Regular cardiac myocyte (primary cell): ENCODE data around the gene CNOT9. TPM values are rescaled to one million over a fixed set of nuclear protein-coding genes. Genes with fewer than 3 reads are reported as not detected.

Experiments used
- total RNA-seq: library from RNA; depleted of rRNA; stranded (reverse); fragments of >200 nt; gene quantifications from 2 replicates; pipeline ENCODE4 v1.2.3, GENCODE V29; 2014

The CNOT9 gene, protein sequence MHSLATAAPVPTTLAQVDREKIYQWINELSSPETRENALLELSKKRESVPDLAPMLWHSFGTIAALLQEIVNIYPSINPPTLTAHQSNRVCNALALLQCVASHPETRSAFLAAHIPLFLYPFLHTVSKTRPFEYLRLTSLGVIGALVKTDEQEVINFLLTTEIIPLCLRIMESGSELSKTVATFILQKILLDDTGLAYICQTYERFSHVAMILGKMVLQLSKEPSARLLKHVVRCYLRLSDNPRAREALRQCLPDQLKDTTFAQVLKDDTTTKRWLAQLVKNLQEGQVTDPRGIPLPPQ
- total RNA-seq, result 35.8 and 68.2 TPM in 2 replicates

DNA sequence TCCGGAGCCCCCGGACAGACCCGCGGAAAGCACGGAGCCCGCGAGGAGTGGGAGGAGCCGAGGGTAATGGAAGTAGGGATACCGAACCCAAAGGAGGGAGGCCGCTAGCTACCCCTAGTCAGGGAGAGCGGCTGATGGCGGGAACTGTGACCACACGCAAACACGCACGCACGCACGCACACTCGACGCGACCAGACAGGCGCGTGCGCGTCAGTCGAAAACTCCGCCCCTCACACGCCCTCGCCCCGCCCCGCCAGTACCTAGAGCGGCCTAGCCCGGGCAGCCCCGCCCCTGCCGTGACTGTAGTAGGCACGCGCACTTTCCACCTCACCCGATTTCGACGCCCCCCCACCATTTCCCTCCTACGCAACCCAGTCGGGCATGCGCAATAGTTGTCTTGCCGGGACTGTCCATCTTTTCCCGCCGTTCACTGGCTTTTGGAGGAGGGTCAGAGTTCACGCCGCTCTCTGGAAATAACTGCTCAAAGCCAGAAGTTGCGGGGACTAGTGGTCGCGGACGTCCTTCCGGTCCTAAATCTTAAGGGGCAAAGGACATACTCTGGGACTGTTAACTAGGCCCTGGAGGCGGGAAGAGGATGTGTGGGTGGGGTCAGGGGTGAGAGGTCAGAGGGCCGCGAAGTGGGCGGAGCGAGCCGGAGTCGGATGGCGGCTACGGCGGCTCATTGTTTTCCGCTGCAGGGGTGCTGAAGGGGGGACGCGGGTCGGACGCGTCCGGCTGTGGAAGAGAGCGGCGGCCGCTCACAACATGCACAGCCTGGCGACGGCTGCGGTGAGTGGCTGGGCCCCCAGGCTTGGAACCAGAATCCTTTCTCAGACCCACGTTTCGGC is at the start of gene CNOT9, which contains the start of gene USP37:
Gene CNOT9 (plus strand): TSS at position 650 of the 848 bp plus-strand sequence. CDS start 116 bp downstream, at position 766.
Gene USP37 (minus strand): TSS at position 162 of the 848 bp plus-strand sequence. CDS start 9,698 bp downstream, outside the sequence.

DNA sequence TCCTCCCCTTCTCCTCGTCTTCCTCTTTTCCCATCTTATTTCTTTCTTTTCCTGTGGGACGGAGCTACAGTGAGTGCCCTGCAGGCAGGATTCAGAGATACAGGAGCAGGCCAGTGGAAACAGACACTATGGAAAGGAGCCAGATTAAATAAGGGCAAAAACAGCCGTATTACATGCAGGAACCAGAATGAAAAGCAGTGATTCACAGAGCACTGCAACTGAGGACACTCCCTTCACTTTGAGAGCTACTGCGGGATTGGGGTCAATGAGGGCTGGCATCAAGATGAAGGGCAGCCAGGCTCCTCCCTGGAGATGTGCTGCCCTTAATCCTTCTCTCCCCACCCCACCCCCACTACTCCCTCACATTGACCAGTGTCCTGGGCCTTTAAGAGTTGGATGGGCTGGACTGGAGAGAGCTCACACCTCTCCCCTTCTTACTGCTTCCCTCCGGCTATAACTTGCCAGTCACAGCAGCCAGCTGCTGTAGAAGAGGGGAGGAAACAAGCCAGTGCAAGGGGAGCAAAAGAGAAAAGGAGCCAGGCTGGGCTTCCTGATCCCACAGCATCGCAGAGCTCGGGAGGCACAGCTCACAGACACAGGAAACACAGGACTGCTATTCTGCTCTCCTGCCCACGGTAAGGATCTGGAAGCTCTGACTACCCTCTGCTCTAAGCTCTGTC is 38.9 kb downstream of the CNOT9 start, which contains the start of gene PLCD4:
Gene PLCD4 (plus strand): TSS at position 464 of the 680 bp plus-strand sequence. CDS start 7,841 bp downstream, outside the sequence.

Other genes starting within 250 kb of the CNOT9 start
- 0.28 TPM in 1 of 2 replicates, not detected in the other for gene CATIP, start 212.0 kb upstream of the CNOT9 start, total RNA-seq
- 0.19 and 0.28 TPM in 2 replicates for gene SLC11A1, start 186.6 kb upstream of the CNOT9 start, total RNA-seq
- gene CTDSP1, start 169.0 kb upstream of the CNOT9 start, total RNA-seq, result 40.8 and 50.7 TPM in 2 replicates
- under 0.01 TPM in 2 replicates for gene VIL1, start 149.7 kb upstream of the CNOT9 start, total RNA-seq
- 13.4 and 18.9 TPM in 2 replicates for gene USP37, start 488 bp upstream of the CNOT9 start, total RNA-seq
- 2.3 and 3.1 TPM in 2 replicates for gene PLCD4, start 39.1 kb downstream of the CNOT9 start, total RNA-seq
- gene ZNF142, start 90.8 kb downstream of the CNOT9 start, total RNA-seq, result 4.8 and 7.5 TPM in 2 replicates
- 22.8 and 59.8 TPM in 2 replicates for gene BCS1L, start 90.8 kb downstream of the CNOT9 start, total RNA-seq
- 24.5 and 33.2 TPM in 2 replicates for gene RNF25, start 103.2 kb downstream of the CNOT9 start, total RNA-seq
- 11.9 and 41.7 TPM in 2 replicates for gene STK36, start 103.2 kb downstream of the CNOT9 start, total RNA-seq
- gene TTLL4, start 142.0 kb downstream of the CNOT9 start, total RNA-seq, result 2.8 and 8.1 TPM in 2 replicates
- gene CYP27A1, start 213.3 kb downstream of the CNOT9 start, total RNA-seq, result 0.58 and 2.0 TPM in 2 replicates